Jurkat, Clone E6-1 (cell line): Measurements from ENCODE around the gene ASB18.
A peak's percentile ranks its signal among the peaks of the same experiment; 100 is the strongest.
"Not testable (repeated sequence)": the region's sequence is repeated elsewhere in the genome, so short reads cannot be mapped to it uniquely, and the experiment has no call there.

ENCODE experiments used
- DNase-seq: peaks from one replicate; pipeline ENCODE4 v3.0.0-alpha.2; 2011; ENCODE audit warnings: low read depth, low spot score
- H3K4me3 ChIP-seq: 2 replicates; pipeline ENCODE4 v1.5.1; 2011; ENCODE audit warnings: mild to moderate bottlenecking, low read length, control low read depth, moderate library complexity

Gene ASB18

GRCh38 chr2:236288373-236288772, 24.2 kb upstream of the ASB18 start:
- DNase-seq, H3K4me3 ChIP-seq: not testable (repeated sequence)

GRCh38 chr2:236287656-236288055, 23.4 kb upstream of the ASB18 start:
- no peak overlapping the region for H3K4me3 ChIP-seq
- no peak for DNase-seq

- DNase-seq = no peak
- no peak overlapping the region for H3K4me3 ChIP-seq
Observed at GRCh38 chr2:236286873-236287545, 22.8 kb upstream of the ASB18 start.

- DNase-seq = no peak
- no peak overlapping the region for H3K4me3 ChIP-seq
Observed at GRCh38 chr2:236284208-236284607, 20.0 kb upstream of the ASB18 start.

- no peak for DNase-seq
- no peak overlapping the region for H3K4me3 ChIP-seq
Observed at GRCh38 chr2:236282406-236282805, 18.2 kb upstream of the ASB18 start.

- H3K4me3 ChIP-seq = no peak overlapping the region
- no peak for DNase-seq
Observed at GRCh38 chr2:236281423-236281822, 17.2 kb upstream of the ASB18 start.

- DNase-seq = no peak
- no peak overlapping the region for H3K4me3 ChIP-seq
Observed at GRCh38 chr2:236273126-236273525, 8.9 kb upstream of the ASB18 start.

- H3K4me3 ChIP-seq = no peak overlapping the region
- no peak for DNase-seq
Observed at GRCh38 chr2:236271851-236272250, 7.6 kb upstream of the ASB18 start.

GRCh38 chr2:236269876-236270275, 5.7 kb upstream of the ASB18 start:
- not testable (repeated sequence) for H3K4me3 ChIP-seq, DNase-seq

GRCh38 chr2:236265675-236266074, 1.5 kb upstream of the ASB18 start:
- no peak overlapping the region for H3K4me3 ChIP-seq
- DNase-seq = no peak

GRCh38 chr2:236262238-236262637, 2.0 kb downstream of the ASB18 start:
- DNase-seq = no peak
- H3K4me3 ChIP-seq = no peak overlapping the region

- no peak for DNase-seq
Observed at GRCh38 chr2:236261452-236261851, 2.8 kb downstream of the ASB18 start.

GRCh38 chr2:236259371-236259770, 4.8 kb downstream of the ASB18 start:
- no peak overlapping the region for H3K4me3 ChIP-seq
- no peak for DNase-seq

More at GRCh38 chr2:236261452-236261851, 2.8 kb downstream of the ASB18 start:
- no peak overlapping the region for H3K4me3 ChIP-seq

- no peak for DNase-seq
- H3K4me3 ChIP-seq = no peak overlapping the region
Observed at GRCh38 chr2:236257575-236257974, 6.6 kb downstream of the ASB18 start.

GRCh38 chr2:236257136-236257535, 7.1 kb downstream of the ASB18 start:
- no peak overlapping the region for H3K4me3 ChIP-seq
- no peak for DNase-seq

GRCh38 chr2:236256366-236256985, 7.7 kb downstream of the ASB18 start:
- H3K4me3 ChIP-seq = no peak overlapping the region
- DNase-seq = no peak

GRCh38 chr2:236254674-236255073, 9.5 kb downstream of the ASB18 start:
- H3K4me3 ChIP-seq = no peak overlapping the region
- DNase-seq = no peak

GRCh38 chr2:236254001-236254400, 10.2 kb downstream of the ASB18 start:
- no peak overlapping the region for H3K4me3 ChIP-seq
- DNase-seq = peak; percentile 2

- DNase-seq = no peak
- H3K4me3 ChIP-seq = no peak overlapping the region
Observed at GRCh38 chr2:236252602-236253001, 11.6 kb downstream of the ASB18 start.

GRCh38 chr2:236250909-236251579, 13.2 kb downstream of the ASB18 start:
- no peak for DNase-seq
- H3K4me3 ChIP-seq = no peak overlapping the region
